Body of pancreas (tissue), 4 donors: ENCODE measurements around the gene SMARCB1. TPM values are rescaled to one million over a fixed set of nuclear protein-coding genes. Genes with fewer than 3 reads are reported as not detected.

ENCODE experiments used
- ATAC-seq: fragments of 150-250 bp; one replicate; pipeline ENCODE4 v1.9.1; 2016
- DNase-seq, 4 donors: peaks; one replicate each; pipeline ENCODE4 v3.0.0-alpha.2; 2019
- H3K27ac ChIP-seq, 4 donors: fragments of 200-600 bp; sonication (generic); 1 replicate in 3 of 4; 2 replicates in 1 of 4; pipeline versions ENCODE4 v1.5.1 to v1.6.1; 2016 to 2019; ENCODE audit warnings: mild to moderate bottlenecking in 1 of 4, mixed read lengths in 1 of 4, moderate library complexity in 1 of 4
- H3K27me3 ChIP-seq, 2 donors: fragments of 200-600 bp; sonication (generic); one replicate each; pipeline ENCODE4 v1.6.0; 2016; ENCODE audit warnings: mild to moderate bottlenecking in 1 of 2
- H3K36me3 ChIP-seq, 2 donors: fragments of 200-600 bp; sonication (generic); replicated peaks in 1 of 2; 2 replicates each; pipeline ENCODE4 v1.5.1; 2016; ENCODE audit warnings: low read depth in 2 of 2; ENCODE audit not compliant: insufficient read depth in 1 of 2
- H3K4me1 ChIP-seq: fragments of 200-600 bp; sonication (generic); one replicate; pipeline ENCODE4 v1.6.0; 2016
- H3K4me3 ChIP-seq, 2 donors: fragments of 200-600 bp; sonication (generic); 1 replicate in 1 of 2; 2 replicates in 1 of 2; pipeline ENCODE4 v1.5.1; 2016 to 2019
- H3K9me3 ChIP-seq, 3 donors: fragments of 200-600 bp; sonication (generic); 1 replicate in 2 of 3; 2 replicates in 1 of 3; pipeline ENCODE4 v1.5.1; 2016
- POLR2A ChIP-seq, 3 donors: fragments of 450-650 bp; IDR thresholded peaks; one replicate each; pipeline ENCODE4 v1.6.1; 2016; ENCODE audit warnings: antibody characterized with exemption in 3 of 3, mild to moderate bottlenecking in 2 of 3
- WGBS, 2 donors: methylation state at CpG; one replicate each; pipeline ENCODE4 v1.1.5; 2017; 5-methylcytosine and 5-hydroxymethylcytosine counted together
- intact Hi-C: fragments of 100-400 bp; cut with DNase I; formaldehyde crosslinking; loops from one replicate; pipeline ENCODE4 v1.15.1; 2023
- total RNA-seq, 2 donors: library from RNA; depleted of rRNA; stranded (reverse); fragments of >200 nt; gene quantifications; one replicate each; pipeline ENCODE4 v1.1.0, GENCODE V29; 2016
- TF ChIP-seq, protein P1 (sequence below), 7 experiments: fragments of 450-650 bp in 4 of 7; fragments of 200-600 bp in 3 of 7; sonication (generic) in 3 of 7; IDR thresholded peaks; one replicate each; pipeline ENCODE4 v1.5.1; 2016 to 2019; ENCODE audit warnings: antibody characterized with exemption in 7 of 7

Gene SMARCB1
- total RNA-seq, 2 donors from 2014 or later = 40.2 to 119 TPM

DNA sequence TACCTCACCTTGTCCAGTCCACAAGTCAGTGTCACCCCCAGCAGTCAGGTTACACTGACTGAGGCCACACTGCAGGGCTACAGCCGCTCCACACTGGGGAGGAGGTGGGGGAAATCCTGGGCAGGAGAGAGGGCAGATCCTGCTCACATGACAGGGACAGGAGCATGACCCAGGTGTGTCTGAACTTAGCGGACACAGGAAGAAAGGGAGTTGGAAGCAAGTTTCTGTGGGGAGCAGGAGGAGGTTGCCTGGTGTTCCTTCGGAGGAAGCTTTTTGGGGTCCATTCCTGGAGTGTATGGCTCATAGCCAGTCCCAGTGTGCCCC, 8.2 kb upstream of the SMARCB1 start:
- DNase-seq (no peak), ATAC-seq (no peak)
- Histone ChIP-seq H3K4me3 (no peak overlapping the region), H3K9me3 (no peaks in the 10 kb centered on the region), H3K4me1 (peaks cover 4% of the 10 kb centered on the region), H3K27ac (no peak overlapping the region), H3K36me3 (no peaks in the 10 kb centered on the region), H3K27me3 (no peaks in the 10 kb centered on the region)
- 72 to 91% methylated on average over 2 to 3 of the region's 3 CpGs for WGBS, 2 donors
- intact Hi-C loops = loop anchor here (5.0 kb wide), 1 partner anchor 64 kb away; no protein-coding TSS in a partner anchor
- TF ChIP-seq, protein P1, sequence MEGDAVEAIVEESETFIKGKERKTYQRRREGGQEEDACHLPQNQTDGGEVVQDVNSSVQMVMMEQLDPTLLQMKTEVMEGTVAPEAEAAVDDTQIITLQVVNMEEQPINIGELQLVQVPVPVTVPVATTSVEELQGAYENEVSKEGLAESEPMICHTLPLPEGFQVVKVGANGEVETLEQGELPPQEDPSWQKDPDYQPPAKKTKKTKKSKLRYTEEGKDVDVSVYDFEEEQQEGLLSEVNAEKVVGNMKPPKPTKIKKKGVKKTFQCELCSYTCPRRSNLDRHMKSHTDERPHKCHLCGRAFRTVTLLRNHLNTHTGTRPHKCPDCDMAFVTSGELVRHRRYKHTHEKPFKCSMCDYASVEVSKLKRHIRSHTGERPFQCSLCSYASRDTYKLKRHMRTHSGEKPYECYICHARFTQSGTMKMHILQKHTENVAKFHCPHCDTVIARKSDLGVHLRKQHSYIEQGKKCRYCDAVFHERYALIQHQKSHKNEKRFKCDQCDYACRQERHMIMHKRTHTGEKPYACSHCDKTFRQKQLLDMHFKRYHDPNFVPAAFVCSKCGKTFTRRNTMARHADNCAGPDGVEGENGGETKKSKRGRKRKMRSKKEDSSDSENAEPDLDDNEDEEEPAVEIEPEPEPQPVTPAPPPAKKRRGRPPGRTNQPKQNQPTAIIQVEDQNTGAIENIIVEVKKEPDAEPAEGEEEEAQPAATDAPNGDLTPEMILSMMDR (IDR thresholded peaks at IDR 0.05) = no peak
- no peak for TF ChIP-seq POLR2A (IDR thresholded peaks at IDR 0.05)

DNA sequence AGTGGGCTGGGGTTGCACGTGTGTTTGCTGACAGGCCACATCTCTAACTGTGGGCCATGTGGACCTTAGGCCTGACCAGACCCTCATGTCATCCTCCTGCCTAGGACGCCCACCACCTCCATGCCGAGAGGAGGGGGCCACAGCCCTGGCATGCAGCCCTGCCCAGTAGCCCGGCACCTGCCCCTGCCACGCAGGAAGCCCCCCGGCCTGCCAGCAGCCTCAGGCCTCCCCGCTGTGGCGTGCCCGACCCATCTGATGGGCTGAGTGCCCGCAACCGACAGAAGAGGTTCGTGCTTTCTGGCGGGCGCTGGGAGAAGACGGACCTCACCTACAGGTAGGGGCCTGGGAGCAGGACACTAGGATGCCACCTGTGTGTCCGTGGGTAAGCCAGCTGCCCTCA, 7.7 kb upstream of the SMARCB1 start:
- Histone ChIP-seq H3K27me3 (no peaks in the 10 kb centered on the region), H3K4me1 (peaks cover 9% of the 10 kb centered on the region), H3K4me3 (no peak overlapping the region), H3K36me3 (no peaks in the 10 kb centered on the region), H3K27ac (no peak overlapping the region), H3K9me3 (no peaks in the 10 kb centered on the region)
- ATAC-seq (no peak), DNase-seq (no peak)
- 94% methylated on average over 9 of the region's 16 CpGs; no CpG with 5 or more reads in 1 of the 2 donors for WGBS, 2 donors
- intact Hi-C loops = loop anchor here (5.0 kb wide), 1 partner anchor 63 kb away; no protein-coding TSS in a partner anchor
- TF ChIP-seq, protein P1 (IDR thresholded peaks at IDR 0.05) = no peak
- TF ChIP-seq POLR2A (IDR thresholded peaks at IDR 0.05) = no peak

DNA sequence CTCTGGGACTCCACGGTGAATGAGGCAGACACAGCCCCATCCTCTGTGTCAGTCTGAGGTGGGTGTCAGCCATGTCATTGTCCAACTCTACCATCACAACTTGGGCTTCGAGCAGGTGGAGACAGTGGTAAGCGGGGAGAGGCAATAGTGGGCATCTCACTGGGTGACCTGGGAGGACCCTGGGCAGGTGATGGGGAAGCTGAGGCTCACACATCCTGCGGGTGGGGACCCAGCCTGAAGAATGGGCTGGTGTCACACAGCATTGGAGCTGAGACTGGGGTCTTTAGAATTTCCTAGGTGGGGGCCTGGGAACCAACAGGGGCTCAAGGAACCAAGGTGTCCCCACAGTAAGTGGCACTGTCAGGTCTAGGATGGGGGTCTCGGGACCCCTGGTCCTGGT, 7.0 kb upstream of the SMARCB1 start:
- Histone ChIP-seq H3K27me3 (no peaks in the 10 kb centered on the region), H3K36me3 (no peaks in the 10 kb centered on the region), H3K27ac (no peak overlapping the region), H3K9me3 (no peaks in the 10 kb centered on the region), H3K4me1 (peaks cover 16% of the 10 kb centered on the region), H3K4me3 (no peak overlapping the region)
- ATAC-seq (no peak), DNase-seq (no peak)
- TF ChIP-seq, protein P1 (IDR thresholded peaks at IDR 0.05) = no peak
- TF ChIP-seq POLR2A (IDR thresholded peaks at IDR 0.05) = no peak
- intact Hi-C loops = loop anchor here (5.0 kb wide), 1 partner anchor 63 kb away; no protein-coding TSS in a partner anchor
- 49 to 70% methylated on average over 2 to 4 of the region's 5 CpGs for WGBS, 2 donors

DNA sequence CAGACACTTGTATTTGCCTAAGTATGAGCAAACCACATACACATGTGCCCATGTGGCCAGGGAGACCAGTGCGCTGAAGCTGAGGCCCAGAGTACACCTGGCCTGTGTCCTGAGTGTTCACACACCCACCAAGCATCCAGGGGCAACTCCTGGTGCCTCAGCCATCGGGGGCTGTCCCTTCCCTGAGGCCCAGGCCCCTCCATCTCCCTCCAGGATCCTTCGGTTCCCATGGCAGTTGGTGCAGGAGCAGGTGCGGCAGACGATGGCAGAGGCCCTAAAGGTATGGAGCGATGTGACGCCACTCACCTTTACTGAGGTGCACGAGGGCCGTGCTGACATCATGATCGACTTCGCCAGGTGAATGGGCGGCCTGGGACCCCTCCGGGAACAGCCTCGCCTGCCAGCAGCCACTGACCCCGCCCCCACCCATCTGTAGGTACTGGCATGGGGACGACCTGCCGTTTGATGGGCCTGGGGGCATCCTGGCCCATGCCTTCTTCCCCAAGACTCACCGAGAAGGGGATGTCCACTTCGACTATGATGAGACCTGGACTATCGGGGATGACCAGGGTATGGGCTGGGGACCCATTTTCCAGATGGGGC, 6.5 kb upstream of the SMARCB1 start:
- WGBS, 2 donors = 82 to 83% methylated on average over 10 to 20 of the region's 20 CpGs

More for the DNA sequence above, 6.5 kb upstream of the SMARCB1 start:
- Histone ChIP-seq H3K4me3 (no peak overlapping the region), H3K27ac (no peak overlapping the region), H3K4me1 (peaks cover 16% of the 10 kb centered on the region), H3K27me3 (no peaks in the 10 kb centered on the region), H3K9me3 (no peaks in the 10 kb centered on the region), H3K36me3 (no peaks in the 10 kb centered on the region)
- no peak for TF ChIP-seq POLR2A (IDR thresholded peaks at IDR 0.05)
- TF ChIP-seq, protein P1 (IDR thresholded peaks at IDR 0.05) = no peak
- intact Hi-C loops = no loop called here
- ATAC-seq (no peak), DNase-seq (no peak)
